ENCODE measurements around the gene TMEM141.

Gene TMEM141

DNA sequence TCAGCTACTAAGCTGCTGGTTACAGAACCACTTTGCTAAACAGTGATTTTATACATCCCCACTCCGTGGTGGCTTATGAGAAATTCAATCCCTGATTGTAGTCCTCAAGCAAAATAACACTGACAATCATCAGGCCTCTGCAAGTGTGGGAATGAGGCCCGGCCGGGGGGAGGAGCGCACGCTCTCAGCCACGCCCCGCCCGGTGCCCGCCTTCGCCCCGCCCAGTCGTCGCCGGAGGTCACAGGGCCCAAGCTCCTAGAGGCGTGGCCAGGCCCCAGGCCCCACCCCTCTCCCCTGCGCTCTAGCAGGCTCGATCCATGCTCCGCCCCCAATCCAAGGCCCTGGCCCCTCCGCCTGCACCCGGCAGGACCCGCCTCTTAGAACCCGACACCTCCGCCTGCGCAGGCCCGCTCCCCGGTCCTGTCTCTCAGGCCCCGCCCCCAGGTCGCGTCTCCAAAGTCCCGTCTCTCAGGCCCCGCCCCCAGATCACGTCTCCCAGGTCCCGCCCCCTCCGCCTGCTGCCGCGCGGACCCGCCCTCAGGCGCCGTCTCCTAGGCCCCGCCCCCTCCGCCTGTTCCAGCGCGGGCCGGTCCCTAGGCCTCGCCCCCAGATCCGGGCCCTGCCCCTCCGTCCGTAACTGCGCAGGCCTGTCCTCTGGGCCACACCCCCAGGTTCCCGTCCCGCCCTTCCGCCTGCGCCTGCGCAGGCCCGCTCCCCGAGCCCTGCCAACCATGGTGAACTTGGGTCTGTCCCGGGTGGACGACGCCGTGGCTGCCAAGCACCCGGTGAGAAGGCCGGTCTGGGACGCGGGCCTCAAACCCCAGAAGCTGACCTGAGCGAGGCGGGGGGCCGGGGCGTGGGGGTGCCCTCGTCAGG, at the start of gene TMEM141:
Gene TMEM141, plus strand, starts transcription at position 705 of the 876 bp plus-strand sequence. Its CDS starts 27 bp downstream, at position 732.
- peak within 1 kb of the TSS; percentile 88 for H3K4me3 ChIP-seq (replicated peaks; ENCODE audit: low read depth, low read length)
- peak; percentile 99 for DNase-seq (ENCODE audit: low read depth)
- TF ChIP-seq, protein P1, sequence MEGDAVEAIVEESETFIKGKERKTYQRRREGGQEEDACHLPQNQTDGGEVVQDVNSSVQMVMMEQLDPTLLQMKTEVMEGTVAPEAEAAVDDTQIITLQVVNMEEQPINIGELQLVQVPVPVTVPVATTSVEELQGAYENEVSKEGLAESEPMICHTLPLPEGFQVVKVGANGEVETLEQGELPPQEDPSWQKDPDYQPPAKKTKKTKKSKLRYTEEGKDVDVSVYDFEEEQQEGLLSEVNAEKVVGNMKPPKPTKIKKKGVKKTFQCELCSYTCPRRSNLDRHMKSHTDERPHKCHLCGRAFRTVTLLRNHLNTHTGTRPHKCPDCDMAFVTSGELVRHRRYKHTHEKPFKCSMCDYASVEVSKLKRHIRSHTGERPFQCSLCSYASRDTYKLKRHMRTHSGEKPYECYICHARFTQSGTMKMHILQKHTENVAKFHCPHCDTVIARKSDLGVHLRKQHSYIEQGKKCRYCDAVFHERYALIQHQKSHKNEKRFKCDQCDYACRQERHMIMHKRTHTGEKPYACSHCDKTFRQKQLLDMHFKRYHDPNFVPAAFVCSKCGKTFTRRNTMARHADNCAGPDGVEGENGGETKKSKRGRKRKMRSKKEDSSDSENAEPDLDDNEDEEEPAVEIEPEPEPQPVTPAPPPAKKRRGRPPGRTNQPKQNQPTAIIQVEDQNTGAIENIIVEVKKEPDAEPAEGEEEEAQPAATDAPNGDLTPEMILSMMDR (IDR thresholded peaks at IDR 0.05; ENCODE audit: low read length, missing control alignments): no peak

DNA sequence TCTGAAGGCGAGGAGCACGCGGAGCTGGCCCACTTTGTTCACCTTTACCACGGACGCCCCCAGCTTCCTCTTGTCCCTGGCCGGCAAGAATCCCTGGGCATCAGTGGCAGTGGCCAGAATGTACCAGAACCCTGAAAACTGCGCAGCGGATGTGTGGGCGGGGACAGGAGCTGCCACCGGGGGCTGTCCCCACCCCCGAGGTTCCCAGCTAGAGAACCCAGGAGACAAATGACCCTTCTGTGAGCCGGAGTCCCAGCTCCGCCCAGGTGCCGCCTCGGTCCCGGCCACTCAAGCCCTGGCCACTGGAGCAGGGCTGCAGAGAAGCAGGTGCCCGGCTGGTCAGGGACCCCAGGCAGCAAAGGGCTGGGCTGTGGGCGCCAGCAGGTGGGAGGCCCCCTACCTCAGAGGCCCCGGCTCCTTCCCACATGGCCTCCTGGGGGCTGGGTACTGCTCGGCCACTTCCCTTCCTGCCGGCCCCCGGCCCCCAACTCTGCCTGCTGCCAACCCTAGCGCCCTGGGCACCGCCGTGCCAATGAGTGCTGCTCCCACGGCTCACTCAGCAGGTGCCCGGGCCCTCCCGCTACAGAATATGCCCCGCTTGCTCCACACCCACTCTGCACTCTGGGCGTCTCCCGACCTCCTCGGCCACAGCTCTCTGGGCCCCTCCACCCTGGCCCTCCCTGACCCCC, 49.1 kb upstream of the TMEM141 start:
- no peak overlapping the region for H3K4me3 ChIP-seq (replicated peaks; ENCODE audit: low read depth, low read length)
- DNase-seq (ENCODE audit: low read depth): no peak
- TF ChIP-seq, protein P1 (IDR thresholded peaks at IDR 0.05; ENCODE audit: low read length, missing control alignments): no peak

DNA sequence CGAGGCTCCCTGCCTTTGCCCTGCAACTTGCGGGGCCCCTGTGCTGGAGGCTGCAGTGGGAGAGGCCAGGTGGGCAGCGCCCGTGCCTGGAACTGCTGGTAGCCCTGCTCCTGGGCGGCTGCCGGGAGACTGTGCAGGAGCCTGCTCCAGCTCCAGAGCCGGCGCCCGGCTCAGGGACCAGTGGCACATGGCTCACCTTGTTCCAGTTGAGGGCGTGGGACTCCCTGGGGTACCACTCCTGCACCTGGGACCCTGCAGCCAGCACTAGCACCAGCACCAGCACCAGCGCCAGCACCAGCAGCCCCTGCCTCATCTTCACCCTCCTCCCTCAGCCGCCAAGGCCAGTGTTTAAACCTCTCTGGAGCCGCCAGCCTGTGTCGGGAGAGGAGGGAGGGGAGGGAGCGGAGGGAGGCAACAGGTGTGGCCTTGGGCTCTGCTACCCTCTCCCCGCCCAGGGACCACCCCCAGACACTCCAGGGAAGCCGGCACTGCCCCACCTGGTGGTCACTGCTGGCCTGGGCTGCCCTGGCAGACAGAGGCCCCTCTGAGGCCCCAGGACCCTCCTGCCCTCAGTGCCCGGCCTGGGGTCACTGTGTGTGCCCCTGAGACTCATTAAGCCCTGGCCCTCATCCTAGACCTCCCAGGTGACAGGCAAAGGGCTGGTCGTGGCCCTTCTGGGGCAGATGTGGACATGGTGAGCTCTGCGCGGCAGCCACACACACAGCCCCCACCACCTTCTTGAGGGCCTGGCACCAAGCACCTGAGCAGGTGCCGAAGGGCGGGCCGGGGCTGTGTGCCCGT, 48.4 kb upstream of the TMEM141 start, which contains the start of gene LCN10:
Gene LCN10, minus strand, starts transcription at position 350 of the 801 bp plus-strand sequence. Its CDS starts 37 bp downstream, at position 313.
- H3K4me3 ChIP-seq (replicated peaks; ENCODE audit: low read depth, low read length): no peak within 1 kb of the TSS
- no peak for DNase-seq (ENCODE audit: low read depth)
- TF ChIP-seq, protein P1 (IDR thresholded peaks at IDR 0.05; ENCODE audit: low read length, missing control alignments): peak; percentile 25

DNA sequence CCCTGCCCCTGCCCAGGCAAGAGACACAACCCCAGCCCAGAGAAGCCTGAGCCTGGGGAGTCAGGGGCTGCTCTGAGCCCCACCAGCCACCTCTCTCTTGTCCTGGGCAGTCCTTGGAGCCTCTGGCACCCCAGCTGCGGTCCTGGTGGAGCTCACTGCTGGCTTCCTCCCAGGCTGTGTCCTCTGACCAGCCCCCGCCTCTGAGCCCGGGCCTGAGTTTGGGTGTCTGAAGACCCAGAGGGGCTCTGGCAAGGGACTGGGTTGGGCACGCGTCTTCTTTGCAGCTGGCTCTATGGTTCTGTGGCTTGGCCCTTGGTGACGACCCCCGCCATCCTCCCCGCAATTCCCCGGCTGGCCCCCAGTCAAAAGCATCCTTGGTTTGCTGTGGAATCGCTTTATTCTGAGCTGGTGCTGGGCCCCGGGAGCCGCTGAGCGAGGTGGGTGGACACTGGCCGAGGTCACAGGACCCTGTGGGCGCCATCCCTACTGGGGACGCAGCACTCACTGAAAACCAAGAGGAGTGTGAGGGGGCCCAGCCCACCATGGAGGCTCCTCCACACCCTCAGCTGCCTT, 47.4 kb upstream of the TMEM141 start:
- H3K4me3 ChIP-seq (replicated peaks; ENCODE audit: low read depth, low read length): no peak overlapping the region
- DNase-seq (ENCODE audit: low read depth): no peak
- TF ChIP-seq, protein P1 (IDR thresholded peaks at IDR 0.05; ENCODE audit: low read length, missing control alignments): no peak

DNA sequence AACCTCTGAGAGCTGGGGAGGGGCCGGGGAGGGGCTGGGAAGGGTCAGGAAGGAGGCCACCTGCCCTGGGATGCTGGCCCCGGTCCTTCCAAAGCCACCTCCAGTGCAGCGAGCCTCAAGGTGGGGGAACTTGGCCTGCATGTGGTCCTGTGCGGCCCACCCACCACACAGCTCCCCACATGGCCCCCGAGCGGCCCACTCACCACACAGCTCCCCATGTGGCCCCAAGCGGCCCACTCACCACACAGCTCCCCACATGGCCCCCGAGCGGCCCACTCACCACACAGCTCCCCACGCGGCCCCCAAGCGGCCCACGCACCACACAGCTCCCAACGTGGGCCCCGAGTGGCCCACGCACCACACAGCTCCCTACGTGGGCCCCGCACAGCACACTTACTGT, 46.4 kb upstream of the TMEM141 start:
- TF ChIP-seq, protein P1 (IDR thresholded peaks at IDR 0.05; ENCODE audit: low read length, missing control alignments): no peak
- H3K4me3 ChIP-seq (replicated peaks; ENCODE audit: low read depth, low read length): no peak overlapping the region
- no peak for DNase-seq (ENCODE audit: low read depth)
